ENCODE results near the gene ACTR2.

GRCh38 chr2:65186093-65186868, 41.4 kb upstream of the ACTR2 start:
- TF ChIP-seq CTCF (IDR thresholded peaks at IDR 0.05; ENCODE audit: insufficient read depth, low read length) (no peak), REST (IDR thresholded peaks at IDR 0.05; ENCODE audit: insufficient replicate concordance, low read depth) (no peak), POLR2AphosphoS5 (IDR thresholded peaks at IDR 0.05; ENCODE audit: low read depth) (no peak), GABPA (IDR thresholded peaks at IDR 0.05; ENCODE audit: low read depth) (no peak)
